NCI-H2029 (cell line): Measurements from ENCODE around the gene DMGDH.

Experiments used
- DNase-seq: peaks from one replicate; lab custom pipeline; 2025; lab: John Stamatoyannopoulos, UW

Gene DMGDH

GRCh38 chr5:79062436-79062835 lies 7.0 kb downstream of the DMGDH start:
- DNase-seq, result peak; percentile 11

- DNase-seq, result no peak
Measured at GRCh38 chr5:79059674-79060073, 9.8 kb downstream of the DMGDH start.

GRCh38 chr5:79056847-79057246 lies 12.6 kb downstream of the DMGDH start:
- DNase-seq, result no peak

- no peak for DNase-seq
Measured at GRCh38 chr5:79055017-79055416, 14.5 kb downstream of the DMGDH start.

GRCh38 chr5:79053321-79053720 lies 16.2 kb downstream of the DMGDH start:
- DNase-seq, result no peak

- DNase-seq, result no peak
Measured at GRCh38 chr5:79050498-79050897, 19.0 kb downstream of the DMGDH start.

GRCh38 chr5:79048437-79048836 lies 21.0 kb downstream of the DMGDH start:
- DNase-seq, result no peak

GRCh38 chr5:79047199-79047598 lies 22.3 kb downstream of the DMGDH start:
- no peak for DNase-seq

- no peak for DNase-seq
Measured at GRCh38 chr5:79042188-79042587, 27.3 kb downstream of the DMGDH start.

- no peak for DNase-seq
Measured at GRCh38 chr5:79036769-79037168, 32.7 kb downstream of the DMGDH start.

- DNase-seq, result no peak
Measured at GRCh38 chr5:79035237-79035636, 34.2 kb downstream of the DMGDH start.

GRCh38 chr5:79032782-79033181 lies 36.7 kb downstream of the DMGDH start:
- DNase-seq, result no peak

- DNase-seq, result no peak
Measured at GRCh38 chr5:79032031-79032695, 37.3 kb downstream of the DMGDH start.

GRCh38 chr5:79031485-79031867 lies 38.0 kb downstream of the DMGDH start:
- no peak for DNase-seq

- DNase-seq, result no peak
Measured at GRCh38 chr5:79030663-79031484, 38.6 kb downstream of the DMGDH start.

- peak; percentile 60 for DNase-seq
Measured at GRCh38 chr5:79025054-79025472, 44.4 kb downstream of the DMGDH start.

GRCh38 chr5:79023947-79024346 lies 45.5 kb downstream of the DMGDH start:
- DNase-seq, result no peak

GRCh38 chr5:79023348-79023747 lies 46.1 kb downstream of the DMGDH start:
- DNase-seq, result no peak

GRCh38 chr5:79022771-79023170 lies 46.7 kb downstream of the DMGDH start:
- no peak for DNase-seq

GRCh38 chr5:79021753-79022152 lies 47.7 kb downstream of the DMGDH start:
- no peak for DNase-seq

- peak; percentile 17 for DNase-seq
Measured at GRCh38 chr5:79020861-79021561, 48.5 kb downstream of the DMGDH start.

GRCh38 chr5:79014631-79015030 lies 54.8 kb downstream of the DMGDH start:
- no peak for DNase-seq

- no peak for DNase-seq
Measured at GRCh38 chr5:79011869-79012268, 57.6 kb downstream of the DMGDH start.
